GM19351 (cell line): ENCODE data around the gene TLE5.
"Not testable (repeated sequence)": the region's sequence is repeated elsewhere in the genome, so short reads cannot be mapped to it uniquely, and the experiment has no call there.

ENCODE experiments used
- ATAC-seq: cut with Tn5 transposase; IDR thresholded peaks from one replicate; pipeline ENCODE4 v1.9.1; 2021; ENCODE audit warnings: mild to moderate bottlenecking, moderate library complexity; ENCODE audit not compliant: unreplicated experiment

The TLE5 gene

GRCh38 chr19:3064011-3064330 lies 1.7 kb upstream of the TLE5 start:
- ATAC-seq: no peak

- ATAC-seq: no peak
Observed at GRCh38 chr19:3061182-3062161, 823 bp downstream of the TLE5 start.

GRCh38 chr19:3060857-3061181 lies 1.5 kb downstream of the TLE5 start:
- no peak for ATAC-seq

- ATAC-seq: no peak
Observed at GRCh38 chr19:3059653-3060052, 2.6 kb downstream of the TLE5 start.

- no peak for ATAC-seq
Observed at GRCh38 chr19:3058821-3059314, 3.4 kb downstream of the TLE5 start.

- no peak for ATAC-seq
Observed at GRCh38 chr19:3058009-3058820, 4.1 kb downstream of the TLE5 start.

GRCh38 chr19:3057275-3057714 lies 5.0 kb downstream of the TLE5 start:
- ATAC-seq: no peak

- ATAC-seq: no peak
Observed at GRCh38 chr19:3056417-3057088, 5.7 kb downstream of the TLE5 start.

- no peak for ATAC-seq
Observed at GRCh38 chr19:3055741-3056416, 6.4 kb downstream of the TLE5 start.

GRCh38 chr19:3054972-3055740 lies 7.1 kb downstream of the TLE5 start:
- no peak for ATAC-seq

- no peak for ATAC-seq
Observed at GRCh38 chr19:3054265-3054971, 7.9 kb downstream of the TLE5 start.

- no peak for ATAC-seq
Observed at GRCh38 chr19:3053780-3054179, 8.5 kb downstream of the TLE5 start.

- no peak for ATAC-seq
Observed at GRCh38 chr19:3053218-3053621, 9.1 kb downstream of the TLE5 start.

- not testable (repeated sequence) for ATAC-seq
Observed at GRCh38 chr19:3050016-3050415, 12.3 kb downstream of the TLE5 start.

GRCh38 chr19:3049089-3049488 lies 13.2 kb downstream of the TLE5 start:
- no peak for ATAC-seq

GRCh38 chr19:3048190-3048533 lies 14.1 kb downstream of the TLE5 start:
- no peak for ATAC-seq

- no peak for ATAC-seq
Observed at GRCh38 chr19:3047496-3048189, 14.7 kb downstream of the TLE5 start.

- ATAC-seq: no peak
Observed at GRCh38 chr19:3046698-3047495, 15.4 kb downstream of the TLE5 start.
